Activated CD4-positive, alpha-beta memory T cell treated with anti-CD3 and anti-CD28 coated beads for 36 hours (primary cell): ENCODE results near the gene CD68. TPM values are rescaled to one million over a fixed set of nuclear protein-coding genes. Genes with fewer than 3 reads are reported as not detected.

ENCODE experiments used
- CTCF ChIA-PET: fragments of 350-600 bp; sonication (Branson Sonifier 250); formaldehyde crosslinking; loops from one replicate; lab custom pipeline; 2021; ENCODE audit warnings: antibody characterized with exemption, inconsistent platforms; lab: Charles Lee
- POLR2A ChIA-PET: fragments of 350-600 bp; sonication (Branson Sonifier 250); formaldehyde crosslinking; loops from one replicate; lab custom pipeline; 2021; ENCODE audit warnings: antibody characterized with exemption; lab: Charles Lee
- DNase-seq: peaks from one replicate; pipeline ENCODE4 v3.0.0-alpha.2; 2020
- H3K27ac Mint-ChIP-seq: one replicate; pipeline ENCODE4 v1.8.0; 2021; ENCODE audit warnings: mixed read lengths
- H3K27me3 Mint-ChIP-seq: one replicate; pipeline ENCODE4 v1.8.0; 2021; ENCODE audit warnings: mixed read lengths
- H3K36me3 Mint-ChIP-seq: one replicate; pipeline ENCODE4 v1.8.0; 2021; ENCODE audit warnings: mixed read lengths
- H3K4me1 Mint-ChIP-seq: one replicate; pipeline ENCODE4 v1.8.0; 2021; ENCODE audit warnings: low read depth, mixed read lengths
- H3K4me3 Mint-ChIP-seq: one replicate; pipeline ENCODE4 v1.8.0; 2021; ENCODE audit warnings: mild to moderate bottlenecking, mixed read lengths
- H3K9me3 Mint-ChIP-seq: one replicate; pipeline ENCODE4 v1.8.0; 2021; ENCODE audit warnings: mixed read lengths
- intact Hi-C: fragments of 100-400 bp; cut with micrococcal nuclease; formaldehyde crosslinking; loops from one replicate; pipeline ENCODE4 v1.15.1; 2023
- total RNA-seq, 2 experiments: library from RNA; stranded (reverse); gene quantifications; one replicate each; pipeline ENCODE4 v1.2.3, GENCODE V29; 2021

Gene CD68
- total RNA-seq, 2 experiments from 2014 or later = 31.5 to 34.1 TPM

DNA sequence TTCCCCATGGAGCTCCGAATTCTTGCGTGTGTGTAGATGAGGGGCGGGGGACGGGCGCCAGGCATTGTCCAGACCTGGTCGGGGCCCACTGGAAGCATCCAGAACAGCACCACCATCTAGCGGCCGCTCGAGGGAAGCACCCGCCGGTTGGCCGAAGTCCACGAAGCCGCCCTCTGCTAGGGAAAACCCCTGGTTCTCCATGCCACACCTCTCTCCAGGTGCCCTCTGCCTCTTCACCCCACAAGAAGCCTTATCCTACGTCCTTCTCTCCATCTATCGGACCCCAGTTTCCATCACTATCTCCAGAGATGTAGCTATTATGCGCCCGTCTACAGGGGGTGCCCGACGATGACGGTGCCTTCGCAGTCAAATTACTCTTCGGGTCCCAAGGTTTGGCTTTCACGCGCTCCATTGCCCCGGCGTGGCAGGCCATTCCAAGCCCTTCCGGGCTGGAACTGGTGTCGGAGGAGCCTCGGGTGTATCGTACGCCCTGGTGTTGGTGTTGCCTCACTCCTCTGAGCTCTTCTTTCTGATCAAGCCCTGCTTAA is 18.3 kb upstream of the CD68 start:
- CTCF ChIA-PET = interaction anchor here (0.6 to 4.4 kb wide), 53 partner anchors 9 to 340 kb away, joined by 3 to 148 read pairs (median 5); partner anchors contain the start of genes ACAP1, CD68, FXR2 and MPDU1
- peaks cover 23% of the 10 kb centered on the region for H3K36me3 Mint-ChIP-seq
- POLR2A ChIA-PET = interaction anchor here (0.6 to 4.5 kb wide), 15 partner anchors 9 to 231 kb away, joined by 3 to 28 read pairs (median 4); partner anchors contain the start of genes CD68, MPDU1, NEURL4 and POLR2A

DNA sequence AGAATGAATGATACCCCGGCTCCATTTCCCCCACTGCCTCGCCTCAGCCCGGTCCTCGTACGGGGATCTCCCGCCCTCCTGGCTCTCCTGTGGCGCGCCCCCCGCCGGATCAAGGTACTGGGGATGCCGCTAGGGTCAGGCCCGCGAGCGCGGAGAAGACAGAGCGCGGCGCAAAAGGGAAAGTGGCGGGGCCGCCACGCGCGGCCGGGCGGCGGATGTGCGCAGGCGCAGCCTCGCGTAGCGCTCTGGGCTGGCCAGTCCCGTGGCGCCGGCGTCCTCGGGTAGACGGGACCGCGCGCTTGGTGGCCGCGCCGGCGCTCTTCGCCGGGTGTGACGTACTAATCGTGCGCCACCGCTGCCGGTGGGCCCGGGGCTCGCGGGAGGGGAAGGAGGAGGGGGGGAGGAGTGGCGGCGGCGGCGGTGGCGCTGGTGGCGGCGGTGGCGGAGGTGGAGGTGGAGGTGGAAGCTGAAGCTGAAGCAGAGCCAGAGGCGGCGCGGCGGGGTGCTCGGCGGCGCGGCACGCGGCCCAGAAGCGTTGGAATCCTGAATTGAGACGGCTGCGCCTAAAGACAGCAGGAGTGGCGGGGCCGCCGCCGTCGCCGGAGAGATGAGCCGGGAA is 17.7 kb upstream of the CD68 start, which contains the start of gene SENP3:
Gene SENP3, plus strand, starts transcription at position 331 of the 619 bp plus-strand sequence. CDS start 1,158 bp downstream, outside the sequence.
- CTCF ChIA-PET = interaction anchor here (0.8 to 4.4 kb wide), 33 partner anchors 9 to 340 kb away, joined by 3 to 148 read pairs (median 8); partner anchors contain the start of genes CD68, FXR2, MPDU1 and NEURL4
- POLR2A ChIA-PET = interaction anchor here (0.8 to 4.5 kb wide), 12 partner anchors 9 to 232 kb away, joined by 3 to 28 read pairs (median 6); partner anchors contain the start of genes CD68, MPDU1, NEURL4 and POLR2A
- Mint-ChIP-seq H3K4me3 (peak within 1 kb of the TSS; percentile 95), H3K4me1 (peaks cover 32% of the 10 kb centered on the region), H3K27me3 (no peaks in the 10 kb centered on the region), H3K36me3 (peaks cover 23% of the 10 kb centered on the region), H3K9me3 (no peaks in the 10 kb centered on the region), H3K27ac (peak within 1 kb of the TSS; percentile 91)
- intact Hi-C loops = loop anchor here (1.0 to 2.0 kb wide), 8 partner anchors 9 to 205 kb away; partner anchors contain the start of genes POLR2A and TMEM102
- peak; percentile 94 for DNase-seq

More for the DNA sequence above, 18.3 kb upstream of the CD68 start:
- Mint-ChIP-seq H3K27me3 (no peaks in the 10 kb centered on the region), H3K27ac (peak overlapping the region; percentile 91), H3K4me1 (peaks cover 32% of the 10 kb centered on the region), H3K4me3 (peak overlapping the region; percentile 91), H3K9me3 (no peaks in the 10 kb centered on the region)
- DNase-seq = peak; percentile 92
- intact Hi-C loops = loop anchor here (1.0 to 2.0 kb wide), 8 partner anchors 9 to 204 kb away; partner anchors contain the start of genes POLR2A and TMEM102

GRCh38 chr17:7562208-7562605 is 17.2 kb upstream of the CD68 start:
- Mint-ChIP-seq H3K4me3 (peak overlapping the region; percentile 95), H3K9me3 (no peaks in the 10 kb centered on the region), H3K36me3 (peaks cover 27% of the 10 kb centered on the region), H3K27me3 (no peaks in the 10 kb centered on the region), H3K27ac (peak overlapping the region; percentile 88), H3K4me1 (peaks cover 34% of the 10 kb centered on the region)
- CTCF ChIA-PET = interaction anchor here (0.8 to 4.4 kb wide), 11 partner anchors 9 to 206 kb away, joined by 4 to 99 read pairs (median 25); partner anchors contain the start of genes FXR2, MPDU1, SOX15 and TMEM102
- POLR2A ChIA-PET = interaction anchor here (1.1 to 4.5 kb wide), 4 partner anchors 12 to 78 kb away, joined by 3 to 28 read pairs (median 4); partner anchors contain the start of genes CD68, MPDU1 and POLR2A
- intact Hi-C loops = no loop called here
- DNase-seq = no peak

- intact Hi-C loops = no loop called here
- peaks cover 31% of the 10 kb centered on the region for H3K36me3 Mint-ChIP-seq
- H3K27me3 Mint-ChIP-seq = no peaks in the 10 kb centered on the region
- DNase-seq = no peak
- no peaks in the 10 kb centered on the region for H3K9me3 Mint-ChIP-seq
- H3K4me3 Mint-ChIP-seq = peak overlapping the region; percentile 95
- POLR2A ChIA-PET = interaction anchor here (1.9 to 4.5 kb wide), 2 partner anchors 10 to 20 kb away, joined by 5 to 28 read pairs; partner anchors contain the start of gene MPDU1
- no peak overlapping the region for H3K27ac Mint-ChIP-seq
- H3K4me1 Mint-ChIP-seq = peaks cover 34% of the 10 kb centered on the region
- CTCF ChIA-PET = interaction anchor here (0.6 to 4.1 kb wide), 3 partner anchors 49 to 127 kb away, joined by 4 to 54 read pairs (median 4); partner anchors contain the start of gene TMEM102
Observed at GRCh38 chr17:7563115-7563869, 16.1 kb upstream of the CD68 start.

GRCh38 chr17:7569571-7569970 is 9.9 kb upstream of the CD68 start:
- ChIA-PET CTCF (interaction anchor here (2.9 to 3.1 kb wide), 2 partner anchors 8 to 20 kb away, joined by 7 to 25 read pairs; partner anchors contain the start of gene SENP3), POLR2A (no interaction called here)
- intact Hi-C loops = no loop called here
- Mint-ChIP-seq H3K9me3 (no peaks in the 10 kb centered on the region), H3K36me3 (peaks cover 44% of the 10 kb centered on the region), H3K4me3 (no peak overlapping the region), H3K27me3 (peaks cover 2% of the 10 kb centered on the region), H3K4me1 (peaks cover 21% of the 10 kb centered on the region), H3K27ac (no peak overlapping the region)
- no peak for DNase-seq

DNA sequence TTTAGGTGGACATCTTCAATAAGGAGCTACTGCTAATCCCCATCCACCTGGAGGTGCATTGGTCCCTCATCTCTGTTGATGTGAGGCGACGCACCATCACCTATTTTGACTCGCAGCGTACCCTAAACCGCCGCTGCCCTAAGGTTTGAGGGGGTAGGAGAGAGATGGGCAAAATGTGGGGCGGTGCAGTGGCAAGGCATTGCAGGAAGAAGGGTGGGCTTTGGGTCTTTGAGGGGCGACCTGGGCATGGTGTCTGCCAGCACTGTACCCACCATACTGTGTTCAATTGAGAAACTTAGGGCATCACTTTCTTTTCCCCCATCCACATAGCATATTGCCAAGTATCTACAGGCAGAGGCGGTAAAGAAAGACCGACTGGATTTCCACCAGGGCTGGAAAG is 9.1 kb upstream of the CD68 start:
- intact Hi-C loops = loop anchor here (5.0 kb wide), 1 partner anchor 272 kb away; no protein-coding TSS in a partner anchor
- CTCF ChIA-PET = interaction anchor here (0.9 to 3.1 kb wide), 4 partner anchors 9 to 215 kb away, joined by 3 to 25 read pairs (median 7); partner anchors contain the start of gene SENP3
- DNase-seq = no peak
- POLR2A ChIA-PET = interaction anchor here (1.2 to 5.9 kb wide), 2 partner anchors 14 to 92 kb away, joined by 4 to 61 read pairs; partner anchors contain the start of gene MPDU1
- Mint-ChIP-seq H3K4me1 (peaks cover 29% of the 10 kb centered on the region), H3K9me3 (no peaks in the 10 kb centered on the region), H3K36me3 (peaks cover 46% of the 10 kb centered on the region), H3K27ac (no peak overlapping the region), H3K27me3 (peaks cover 2% of the 10 kb centered on the region), H3K4me3 (no peak overlapping the region)

DNA sequence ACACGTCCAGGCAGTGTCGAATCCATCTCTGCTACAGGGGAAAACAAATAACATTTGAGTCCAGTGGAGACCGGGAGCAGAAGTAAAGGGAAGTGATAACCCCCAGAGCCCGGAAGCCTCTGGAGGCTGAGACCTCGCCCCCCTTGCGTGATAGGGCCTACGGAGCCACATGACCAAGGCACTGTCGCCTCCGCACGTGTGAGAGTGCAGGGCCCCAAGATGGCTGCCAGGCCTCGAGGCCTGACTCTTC is 7.2 kb upstream of the CD68 start:
- peaks cover 56% of the 10 kb centered on the region for H3K36me3 Mint-ChIP-seq
- POLR2A ChIA-PET = interaction anchor here (0.5 to 5.9 kb wide), 5 partner anchors 11 to 283 kb away, joined by 3 to 61 read pairs (median 4); partner anchors contain the start of genes MPDU1, SENP3 and TP53
- H3K4me3 Mint-ChIP-seq = peak overlapping the region; percentile 99
- peaks cover 2% of the 10 kb centered on the region for H3K27me3 Mint-ChIP-seq
- no peaks in the 10 kb centered on the region for H3K9me3 Mint-ChIP-seq
- CTCF ChIA-PET = interaction anchor here (1.4 to 3.1 kb wide), 4 partner anchors 11 to 217 kb away, joined by 3 to 25 read pairs (median 7); partner anchors contain the start of genes SENP3 and TP53
- intact Hi-C loops = loop anchor here (1.0 to 5.0 kb wide), 9 partner anchors 11 to 319 kb away; partner anchors contain the start of genes EIF5A, ELP5, POLR2A and SENP3
- peaks cover 46% of the 10 kb centered on the region for H3K4me1 Mint-ChIP-seq
- peak overlapping the region; percentile 100 for H3K27ac Mint-ChIP-seq
- no peak for DNase-seq

GRCh38 chr17:7572588-7573323 is 6.7 kb upstream of the CD68 start:
- ChIA-PET CTCF (interaction anchor here (1.4 to 3.1 kb wide), 4 partner anchors 11 to 115 kb away, joined by 3 to 25 read pairs (median 5); partner anchors contain the start of genes SENP3 and TP53), POLR2A (interaction anchor here (0.5 to 5.9 kb wide), 10 partner anchors 8 to 284 kb away, joined by 3 to 61 read pairs (median 4); partner anchors contain the start of genes MPDU1, SENP3, TP53 and WRAP53)
- peak; percentile 100 for DNase-seq
- no peaks in the 10 kb centered on the region for H3K9me3 Mint-ChIP-seq
- peaks cover 57% of the 10 kb centered on the region for H3K36me3 Mint-ChIP-seq
- H3K27me3 Mint-ChIP-seq = peaks cover 2% of the 10 kb centered on the region
- peaks cover 50% of the 10 kb centered on the region for H3K4me1 Mint-ChIP-seq
- intact Hi-C loops = loop anchor here (1.0 to 5.0 kb wide), 10 partner anchors 11 to 320 kb away; partner anchors contain the start of genes EIF5A, ELP5, MPDU1 and POLR2A
- H3K4me3 Mint-ChIP-seq = peak overlapping the region; percentile 99
- H3K27ac Mint-ChIP-seq = peak overlapping the region; percentile 100

DNA sequence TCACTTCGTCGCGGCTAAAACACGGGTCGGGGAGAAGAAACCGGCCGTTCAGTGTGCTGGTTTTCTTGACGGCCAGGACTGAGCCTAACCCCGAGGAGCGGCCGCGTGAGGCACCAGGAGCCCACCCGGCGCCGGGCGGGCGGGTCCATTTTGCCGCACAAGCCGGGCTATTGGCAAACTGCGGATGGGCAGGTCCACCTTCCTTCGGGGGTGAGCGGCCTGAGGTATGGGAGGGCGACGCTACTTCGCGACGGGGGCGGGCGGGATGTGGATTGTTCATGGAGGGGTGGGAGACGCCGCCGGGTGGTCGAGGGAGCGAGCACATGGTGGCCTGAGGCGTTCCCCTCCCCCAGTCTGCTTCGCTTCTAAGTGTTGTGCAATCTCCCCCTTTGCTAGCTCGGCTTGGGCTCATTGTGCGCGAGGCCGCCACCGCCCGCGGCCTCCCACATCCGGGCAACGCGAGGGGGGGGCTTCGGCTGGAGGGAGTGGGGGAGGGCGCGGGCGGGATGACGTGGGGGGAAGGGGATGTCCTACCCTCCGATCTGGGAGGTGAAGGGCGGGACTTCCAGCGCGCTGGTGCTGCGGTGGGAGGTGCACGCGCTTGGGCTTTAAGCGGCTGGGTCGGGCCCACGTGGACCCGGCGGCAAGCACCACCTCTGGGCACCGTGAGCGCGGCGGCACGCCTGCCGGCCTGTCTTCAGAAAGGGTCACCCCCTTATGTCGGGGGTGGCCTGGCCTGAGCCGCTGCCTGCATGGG is 5.9 kb upstream of the CD68 start:
- Mint-ChIP-seq H3K9me3 (no peaks in the 10 kb centered on the region), H3K4me1 (peaks cover 58% of the 10 kb centered on the region), H3K27me3 (peaks cover 2% of the 10 kb centered on the region), H3K27ac (peak overlapping the region; percentile 100), H3K4me3 (peak overlapping the region; percentile 99), H3K36me3 (peaks cover 65% of the 10 kb centered on the region)
- intact Hi-C loops = loop anchor here (1.0 to 5.0 kb wide), 4 partner anchors 10 to 321 kb away; partner anchors contain the start of genes ELP5 and MPDU1
- POLR2A ChIA-PET = interaction anchor here (0.6 to 5.9 kb wide), 12 partner anchors 9 to 265 kb away, joined by 3 to 61 read pairs (median 4); partner anchors contain the start of genes MPDU1, POLR2A, SENP3 and TP53
- peak; percentile 95 for DNase-seq
- CTCF ChIA-PET = interaction anchor here (1.4 to 2.5 kb wide), 5 partner anchors 12 to 114 kb away, joined by 3 to 8 read pairs (median 5); partner anchors contain the start of genes SENP3, TP53 and WRAP53
